Measurements from ENCODE around the gene ADIPOQ.

DNA sequence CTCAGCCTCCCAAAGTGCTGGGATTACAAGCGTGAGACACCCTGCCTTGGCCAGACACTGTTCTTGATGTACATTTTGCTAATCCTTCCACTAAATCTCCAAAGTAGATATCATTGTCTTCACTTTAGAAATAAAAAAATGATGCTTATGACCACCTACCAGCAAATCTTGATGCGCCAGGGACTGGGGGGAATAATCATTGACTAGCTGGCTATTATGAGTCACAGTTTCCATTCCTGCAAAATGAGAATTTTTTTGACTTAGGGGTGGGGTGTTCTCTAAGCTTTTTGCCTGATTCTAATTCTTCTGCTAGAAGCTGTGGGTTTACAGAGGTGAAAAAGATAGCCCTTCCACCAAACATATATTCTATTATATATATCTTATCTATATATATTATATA lies 19.1 kb upstream of the ADIPOQ start:
- TF ChIP-seq POLR2A (IDR thresholded peaks at IDR 0.05; ENCODE audit: low read depth, low read length) = no peak
- TF ChIP-seq, protein P1, sequence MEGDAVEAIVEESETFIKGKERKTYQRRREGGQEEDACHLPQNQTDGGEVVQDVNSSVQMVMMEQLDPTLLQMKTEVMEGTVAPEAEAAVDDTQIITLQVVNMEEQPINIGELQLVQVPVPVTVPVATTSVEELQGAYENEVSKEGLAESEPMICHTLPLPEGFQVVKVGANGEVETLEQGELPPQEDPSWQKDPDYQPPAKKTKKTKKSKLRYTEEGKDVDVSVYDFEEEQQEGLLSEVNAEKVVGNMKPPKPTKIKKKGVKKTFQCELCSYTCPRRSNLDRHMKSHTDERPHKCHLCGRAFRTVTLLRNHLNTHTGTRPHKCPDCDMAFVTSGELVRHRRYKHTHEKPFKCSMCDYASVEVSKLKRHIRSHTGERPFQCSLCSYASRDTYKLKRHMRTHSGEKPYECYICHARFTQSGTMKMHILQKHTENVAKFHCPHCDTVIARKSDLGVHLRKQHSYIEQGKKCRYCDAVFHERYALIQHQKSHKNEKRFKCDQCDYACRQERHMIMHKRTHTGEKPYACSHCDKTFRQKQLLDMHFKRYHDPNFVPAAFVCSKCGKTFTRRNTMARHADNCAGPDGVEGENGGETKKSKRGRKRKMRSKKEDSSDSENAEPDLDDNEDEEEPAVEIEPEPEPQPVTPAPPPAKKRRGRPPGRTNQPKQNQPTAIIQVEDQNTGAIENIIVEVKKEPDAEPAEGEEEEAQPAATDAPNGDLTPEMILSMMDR (conservative IDR thresholded peaks at IDR 0.05; ENCODE audit: low read depth, low read length) = no peak
- TF ChIP-seq ELK1 (IDR thresholded peaks at IDR 0.05; ENCODE audit: borderline replicate concordance, low read depth, low read length) = no peak
- TF ChIP-seq MXI1 (IDR thresholded peaks at IDR 0.05; ENCODE audit: borderline replicate concordance, low read depth, low read length) = no peak
- no peak for TF ChIP-seq CEBPB (IDR thresholded peaks at IDR 0.05; ENCODE audit: low read depth, low read length)
- TF ChIP-seq RCOR1 (IDR thresholded peaks at IDR 0.05; ENCODE audit: insufficient replicate concordance, low read length) = no peak
- TF ChIP-seq USF2 (IDR thresholded peaks at IDR 0.05; ENCODE audit: low read depth, low read length) = no peak
- no peak for TF ChIP-seq RFX5 (IDR thresholded peaks at IDR 0.05; ENCODE audit: low read depth, low read length)
- no peak for TF ChIP-seq CHD1 (IDR thresholded peaks at IDR 0.05; ENCODE audit: low read depth, low read length)
- no peak for TF ChIP-seq RAD21 (IDR thresholded peaks at IDR 0.05; ENCODE audit: low read length)
- TF ChIP-seq SMC3 (IDR thresholded peaks at IDR 0.05; ENCODE audit: low read depth, low read length) = no peak
- TF ChIP-seq MAZ (IDR thresholded peaks at IDR 0.05; ENCODE audit: borderline replicate concordance, low read depth, low read length) = no peak
- no peak for TF ChIP-seq MAFK (IDR thresholded peaks at IDR 0.05; ENCODE audit: low read depth, low read length)
